HEK293 (cell line): Measurements from ENCODE around the gene RNF11.

Source experiments
- CTCF ChIA-PET: fragments of 350-600 bp; formaldehyde crosslinking; extraction: SDS; loops from one replicate; lab custom pipeline; 2021; ENCODE audit warnings: antibody characterized with exemption; lab: Yijun Ruan, JAX
- POLR2A ChIA-PET: fragments of 300-600 bp; formaldehyde crosslinking; extraction: SDS; loops from one replicate; lab custom pipeline; 2020; ENCODE audit warnings: antibody characterized with exemption, inconsistent platforms; lab: Yijun Ruan, JAX
- H3K27ac ChIP-seq: fragments of 200-500 bp; sonication (Bioruptor generic); 2 replicates; pipeline ENCODE4 v1.5.1; 2014; ENCODE audit warnings: low read depth, low read length, control low read depth, inconsistent platforms; ENCODE audit errors: extremely low read depth
- H3K36me3 ChIP-seq, 2 experiments: fragments of 200-500 bp in 1 of 2; sonication (Bioruptor generic) in 1 of 2; 1 replicate in 1 of 2; 2 replicates in 1 of 2; pipeline ENCODE4 v1.5.1; 2014 to 2017; ENCODE audit warnings: inconsistent platforms in 2 of 2, low read length in 2 of 2; ENCODE audit not compliant: control insufficient read depth in 2 of 2, insufficient read depth in 1 of 2
- H3K4me1 ChIP-seq: fragments of 200-500 bp; sonication (Bioruptor generic); 2 replicates; pipeline ENCODE4 v1.5.1; 2014; ENCODE audit warnings: mild to moderate bottlenecking, low read length, inconsistent platforms; ENCODE audit not compliant: control insufficient read depth, insufficient read depth
- H3K4me3 ChIP-seq: 2 replicates; pipeline ENCODE4 v1.5.1; 2011; ENCODE audit warnings: low read depth, mild to moderate bottlenecking, control low read depth, low read length, moderate library complexity
- H3K9me3 ChIP-seq: fragments of 200-500 bp; sonication (Bioruptor generic); 2 replicates; pipeline ENCODE4 v1.5.1; 2014; ENCODE audit warnings: low read depth, low read length, inconsistent platforms; ENCODE audit not compliant: control insufficient read depth, insufficient read depth
- FEZF1 ChIP-seq: fragments of 450-650 bp; formaldehyde crosslinking; IDR thresholded peaks from 2 replicates; pipeline ENCODE4 v1.5.1; 2016; ENCODE audit warnings: missing biosample characterization, missing genetic modification characterization
- INSM2 ChIP-seq: fragments of 450-650 bp; formaldehyde crosslinking; IDR thresholded peaks from 2 replicates; pipeline ENCODE4 v1.5.1; 2016; ENCODE audit warnings: missing biosample characterization, missing genetic modification characterization
- MZF1 ChIP-seq: fragments of 450-650 bp; formaldehyde crosslinking; IDR thresholded peaks from 2 replicates; pipeline ENCODE4 v1.5.1; 2017; ENCODE audit warnings: missing biosample characterization, missing genetic modification characterization, borderline replicate concordance
- TRIM28 ChIP-seq: IDR thresholded peaks from 2 replicates; pipeline ENCODE4 v1.6.1; 2011; ENCODE audit warnings: low read length, control low read depth, borderline replicate concordance
- ZNF202 ChIP-seq: fragments of 450-650 bp; formaldehyde crosslinking; IDR thresholded peaks from 2 replicates; pipeline ENCODE4 v1.5.1; 2016; ENCODE audit warnings: missing biosample characterization, missing genetic modification characterization, borderline replicate concordance
- ZNF354C ChIP-seq: fragments of 450-650 bp; formaldehyde crosslinking; IDR thresholded peaks from 2 replicates; pipeline ENCODE4 v1.5.1; 2016; ENCODE audit warnings: missing biosample characterization, missing genetic modification characterization, low read depth, borderline replicate concordance
- ZNF391 ChIP-seq: fragments of 450-650 bp; formaldehyde crosslinking; IDR thresholded peaks from 2 replicates; pipeline ENCODE4 v1.5.1; 2016; ENCODE audit warnings: low read depth, missing biosample characterization, missing genetic modification characterization, borderline replicate concordance
- ZNF501 ChIP-seq: fragments of 450-650 bp; formaldehyde crosslinking; IDR thresholded peaks from 2 replicates; pipeline ENCODE4 v1.5.1; 2016; ENCODE audit warnings: missing biosample characterization, missing genetic modification characterization
- ZNF571 ChIP-seq: fragments of 450-650 bp; formaldehyde crosslinking; IDR thresholded peaks from 2 replicates; pipeline ENCODE4 v1.5.0; 2017; ENCODE audit warnings: missing biosample characterization, missing genetic modification characterization
- ZNF830 ChIP-seq: fragments of 450-650 bp; IDR thresholded peaks from 2 replicates; pipeline ENCODE4 v1.5.0; 2018; ENCODE audit warnings: missing biosample characterization, missing genetic modification characterization, low read depth, mild to moderate bottlenecking, moderate library complexity
- ZNF837 ChIP-seq: fragments of 450-650 bp; formaldehyde crosslinking; IDR thresholded peaks from 2 replicates; pipeline ENCODE4 v1.5.1; 2016; ENCODE audit warnings: missing biosample characterization, missing genetic modification characterization
- ZSCAN16 ChIP-seq: fragments of 450-650 bp; formaldehyde crosslinking; IDR thresholded peaks from 2 replicates; pipeline ENCODE4 v1.5.1; 2016; ENCODE audit warnings: missing biosample characterization, missing genetic modification characterization
- TF ChIP-seq, protein P1 (sequence below): fragments of 450-650 bp; formaldehyde crosslinking; IDR thresholded peaks from 2 replicates; pipeline ENCODE4 v1.5.1; 2016; ENCODE audit warnings: missing biosample characterization, missing genetic modification characterization
- TF ChIP-seq, protein P2 (sequence below): fragments of 450-650 bp; formaldehyde crosslinking; IDR thresholded peaks from 2 replicates; pipeline ENCODE4 v1.5.1; 2016; ENCODE audit warnings: missing biosample characterization, missing genetic modification characterization
- TF ChIP-seq, protein P3 (sequence below): fragments of 450-650 bp; formaldehyde crosslinking; IDR thresholded peaks from 2 replicates; pipeline ENCODE4 v1.5.1; 2016; ENCODE audit warnings: missing biosample characterization, missing genetic modification characterization
- TF ChIP-seq, protein P4 (sequence below): fragments of 450-650 bp; formaldehyde crosslinking; IDR thresholded peaks from 2 replicates; pipeline ENCODE4 v1.5.1; 2016; ENCODE audit warnings: missing biosample characterization, missing genetic modification characterization

The RNF11 gene

DNA sequence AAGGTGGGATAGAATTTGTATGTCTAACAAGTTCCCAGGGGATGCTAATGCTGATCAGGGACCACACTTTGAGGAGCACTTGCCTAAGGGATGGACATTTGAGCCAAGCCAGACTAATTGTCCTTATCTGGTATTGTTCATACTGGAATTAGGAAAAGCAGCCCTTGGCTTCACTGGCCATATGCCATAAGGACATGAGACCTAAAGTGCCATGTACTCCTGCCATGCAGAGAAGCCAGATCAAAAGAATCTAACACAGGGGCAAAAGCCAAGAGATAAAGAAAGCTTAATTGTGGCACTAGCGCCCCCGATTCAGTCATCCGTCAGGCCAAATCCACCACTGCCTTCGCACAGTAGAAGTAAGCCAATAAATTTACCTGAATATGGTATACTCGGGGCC, 45.7 kb downstream of the RNF11 start:
- peak; percentile 48; the same call in 1 of the 2 replicates for TF ChIP-seq FEZF1 (tag by site-specific recombination)
- no peak for TF ChIP-seq ZNF354C (tag by site-specific recombination)
- no peak for TF ChIP-seq TRIM28
- TF ChIP-seq ZNF571 = no peak
- no peak for TF ChIP-seq INSM2 (tag by site-specific recombination)
- peaks cover 0 to 9% of the 10 kb centered on the region in 2 experiments; a peak in 2 of 3 replicates for H3K36me3 ChIP-seq
- CTCF ChIA-PET = no interaction called here
- H3K9me3 ChIP-seq = no peaks in the 10 kb centered on the region
- POLR2A ChIA-PET = no interaction called here
- no peak overlapping the region for H3K27ac ChIP-seq
- no peak overlapping the region for H3K4me3 ChIP-seq
- H3K4me1 ChIP-seq = peaks cover 11% of the 10 kb centered on the region

DNA sequence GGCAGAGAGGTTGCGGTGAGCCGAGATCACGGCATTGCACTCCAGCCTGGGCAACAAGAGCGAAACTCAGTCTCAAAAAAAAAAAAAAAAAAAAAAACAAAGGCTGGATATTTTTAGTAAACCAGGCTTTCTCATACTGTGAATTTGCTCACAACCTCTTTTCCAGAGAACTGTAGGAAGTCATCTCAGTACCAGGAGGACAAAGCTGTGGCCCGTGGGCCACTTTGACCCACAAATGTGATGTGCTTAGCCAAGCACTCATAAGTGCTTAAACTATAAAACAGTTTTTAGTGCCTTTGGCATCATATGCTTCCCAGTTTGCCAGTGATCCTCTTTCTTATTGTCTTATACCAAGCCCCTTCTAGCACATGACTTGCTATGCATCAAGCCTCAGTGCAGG, 46.5 kb downstream of the RNF11 start:
- H3K27ac ChIP-seq = no peak overlapping the region
- POLR2A ChIA-PET = interaction anchor here (0.7 kb wide), 1 partner anchor 40 kb away, joined by 5 read pairs; no protein-coding TSS in a partner anchor
- H3K9me3 ChIP-seq = no peaks in the 10 kb centered on the region
- CTCF ChIA-PET = no interaction called here
- H3K4me3 ChIP-seq = no peak overlapping the region
- H3K36me3 ChIP-seq = peaks cover 0 to 17% of the 10 kb centered on the region in 2 experiments; a peak in 2 of 3 replicates
- TF ChIP-seq FEZF1 (tag by site-specific recombination) = no peak
- TF ChIP-seq, protein P1, sequence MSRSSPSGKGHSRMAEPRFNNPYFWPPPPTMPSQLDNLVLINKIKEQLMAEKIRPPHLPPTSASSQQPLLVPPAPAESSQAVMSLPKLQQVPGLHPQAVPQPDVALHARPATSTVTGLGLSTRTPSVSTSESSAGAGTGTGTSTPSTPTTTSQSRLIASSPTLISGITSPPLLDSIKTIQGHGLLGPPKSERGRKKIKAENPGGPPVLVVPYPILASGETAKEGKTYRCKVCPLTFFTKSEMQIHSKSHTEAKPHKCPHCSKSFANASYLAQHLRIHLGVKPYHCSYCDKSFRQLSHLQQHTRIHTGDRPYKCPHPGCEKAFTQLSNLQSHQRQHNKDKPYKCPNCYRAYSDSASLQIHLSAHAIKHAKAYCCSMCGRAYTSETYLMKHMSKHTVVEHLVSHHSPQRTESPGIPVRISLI (tag by site-specific recombination) = peak; percentile 43; the same call in 1 of the 2 replicates
- TF ChIP-seq, protein P2, sequence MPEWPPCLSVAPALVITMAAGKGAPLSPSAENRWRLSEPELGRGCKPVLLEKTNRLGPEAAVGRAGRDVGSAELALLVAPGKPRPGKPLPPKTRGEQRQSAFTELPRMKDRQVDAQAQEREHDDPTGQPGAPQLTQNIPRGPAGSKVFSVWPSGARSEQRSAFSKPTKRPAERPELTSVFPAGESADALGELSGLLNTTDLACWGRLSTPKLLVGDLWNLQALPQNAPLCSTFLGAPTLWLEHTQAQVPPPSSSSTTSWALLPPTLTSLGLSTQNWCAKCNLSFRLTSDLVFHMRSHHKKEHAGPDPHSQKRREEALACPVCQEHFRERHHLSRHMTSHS (tag by site-specific recombination) = no peak
- TF ChIP-seq ZNF391 (tag by site-specific recombination) = no peak
- TF ChIP-seq ZSCAN16 = no peak
- TF ChIP-seq, all 188 proteins: peak for 1
- H3K4me1 ChIP-seq = peaks cover 11% of the 10 kb centered on the region

- TF ChIP-seq, protein P3, sequence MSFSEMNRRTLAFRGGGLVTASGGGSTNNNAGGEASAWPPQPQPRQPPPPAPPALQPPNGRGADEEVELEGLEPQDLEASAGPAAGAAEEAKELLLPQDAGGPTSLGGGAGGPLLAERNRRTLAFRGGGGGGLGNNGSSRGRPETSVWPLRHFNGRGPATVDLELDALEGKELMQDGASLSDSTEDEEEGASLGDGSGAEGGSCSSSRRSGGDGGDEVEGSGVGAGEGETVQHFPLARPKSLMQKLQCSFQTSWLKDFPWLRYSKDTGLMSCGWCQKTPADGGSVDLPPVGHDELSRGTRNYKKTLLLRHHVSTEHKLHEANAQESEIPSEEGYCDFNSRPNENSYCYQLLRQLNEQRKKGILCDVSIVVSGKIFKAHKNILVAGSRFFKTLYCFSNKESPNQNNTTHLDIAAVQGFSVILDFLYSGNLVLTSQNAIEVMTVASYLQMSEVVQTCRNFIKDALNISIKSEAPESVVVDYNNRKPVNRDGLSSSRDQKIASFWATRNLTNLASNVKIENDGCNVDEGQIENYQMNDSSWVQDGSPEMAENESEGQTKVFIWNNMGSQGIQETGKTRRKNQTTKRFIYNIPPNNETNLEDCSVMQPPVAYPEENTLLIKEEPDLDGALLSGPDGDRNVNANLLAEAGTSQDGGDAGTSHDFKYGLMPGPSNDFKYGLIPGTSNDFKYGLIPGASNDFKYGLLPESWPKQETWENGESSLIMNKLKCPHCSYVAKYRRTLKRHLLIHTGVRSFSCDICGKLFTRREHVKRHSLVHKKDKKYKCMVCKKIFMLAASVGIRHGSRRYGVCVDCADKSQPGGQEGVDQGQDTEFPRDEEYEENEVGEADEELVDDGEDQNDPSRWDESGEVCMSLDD = no peak
- Histone ChIP-seq H3K27ac (no peak overlapping the region), H3K4me1 (peaks cover 11% of the 10 kb centered on the region), H3K36me3 (peaks cover 0 to 26% of the 10 kb centered on the region in 2 experiments; a peak in 2 of 3 replicates), H3K4me3 (no peak overlapping the region), H3K9me3 (no peaks in the 10 kb centered on the region)
- ChIA-PET POLR2A (interaction anchor here (1.0 kb wide), 2 partner anchors 13 to 307 kb away, joined by 3 to 4 read pairs; no protein-coding TSS in a partner anchor), CTCF (no interaction called here)
Observed at GRCh38 chr1:51283979-51284378, 47.9 kb downstream of the RNF11 start.

- ChIA-PET CTCF (no interaction called here), POLR2A (interaction anchor here (1.0 kb wide), 2 partner anchors 12 to 307 kb away, joined by 3 to 4 read pairs; no protein-coding TSS in a partner anchor)
- H3K4me3 ChIP-seq = no peak overlapping the region
- no peaks in the 10 kb centered on the region for H3K9me3 ChIP-seq
- H3K36me3 ChIP-seq = peaks cover 0 to 31% of the 10 kb centered on the region in 2 experiments; a peak in 2 of 3 replicates
- H3K4me1 ChIP-seq = peaks cover 11% of the 10 kb centered on the region
- peak overlapping the region; percentile 12 for H3K27ac ChIP-seq
- TF ChIP-seq MZF1 (tag by site-specific recombination) (peak; percentile 99), ZNF501 (tag by site-specific recombination) (no peak), ZNF830 (tag by site-specific recombination) (no peak), ZNF202 (tag by site-specific recombination) (no peak), ZNF837 (tag by site-specific recombination) (no peak)
- TF ChIP-seq, protein P4, sequence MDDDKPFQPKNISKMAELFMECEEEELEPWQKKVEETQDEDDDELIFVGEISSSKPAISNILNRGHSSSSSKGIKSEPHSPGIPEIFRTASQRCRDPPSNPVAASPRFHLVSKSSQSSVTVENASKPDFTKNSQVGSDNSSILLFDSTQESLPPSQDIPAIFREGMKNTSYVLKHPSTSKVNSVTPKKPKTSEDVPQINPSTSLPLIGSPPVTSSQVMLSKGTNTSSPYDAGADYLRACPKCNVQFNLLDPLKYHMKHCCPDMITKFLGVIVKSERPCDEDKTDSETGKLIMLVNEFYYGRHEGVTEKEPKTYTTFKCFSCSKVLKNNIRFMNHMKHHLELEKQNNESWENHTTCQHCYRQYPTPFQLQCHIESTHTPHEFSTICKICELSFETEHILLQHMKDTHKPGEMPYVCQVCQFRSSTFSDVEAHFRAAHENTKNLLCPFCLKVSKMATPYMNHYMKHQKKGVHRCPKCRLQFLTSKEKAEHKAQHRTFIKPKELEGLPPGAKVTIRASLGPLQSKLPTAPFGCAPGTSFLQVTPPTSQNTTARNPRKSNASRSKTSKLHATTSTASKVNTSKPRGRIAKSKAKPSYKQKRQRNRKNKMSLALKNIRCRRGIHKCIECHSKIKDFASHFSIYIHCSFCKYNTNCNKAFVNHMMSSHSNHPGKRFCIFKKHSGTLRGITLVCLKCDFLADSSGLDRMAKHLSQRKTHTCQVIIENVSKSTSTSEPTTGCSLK (tag by site-specific recombination) = no peak
Observed at GRCh38 chr1:51284487-51284954, 48.4 kb downstream of the RNF11 start.
